Effector CD8-positive, alpha-beta T cell (primary cell): ENCODE data around the gene BRD2.

Source experiments
- DNase-seq: peaks from one replicate; lab custom pipeline; 2025; lab: John Stamatoyannopoulos, UW

The BRD2 gene

GRCh38 chr6:33029328-33030184, 61.2 kb downstream of the BRD2 start:
- DNase-seq, result no peak

- DNase-seq, result no peak
Measured at GRCh38 chr6:33030245-33030644, 61.9 kb downstream of the BRD2 start.
